ENCODE results near the gene PTPN7. TPM values are rescaled to one million over a fixed set of nuclear protein-coding genes. Genes with fewer than 3 reads are reported as not detected.
A peak's percentile ranks its signal among the peaks of the same experiment; 100 is the strongest.

Gene PTPN7
- total and polyA plus RNA-seq, 2 of the 13 experiments (the other 11 are each of a cell fraction or from before 2014, with no cell fraction given), result not detected

GRCh38 chr1:202192770-202193613 is 32.6 kb upstream of the PTPN7 start (continued):
- TF ChIP-seq ZNF687 (CRISPR knock-in tag; IDR thresholded peaks at IDR 0.05) (peak; percentile 42), ZNF768 (CRISPR knock-in tag; IDR thresholded peaks at IDR 0.05) (peak; percentile 83), ZNF354B (CRISPR knock-in tag; IDR thresholded peaks at IDR 0.05) (no peak), BCLAF1 (IDR thresholded peaks at IDR 0.05) (no peak), HMGXB4 (CRISPR knock-in tag; IDR thresholded peaks at IDR 0.05; ENCODE audit: borderline replicate concordance in 1 of 2, low read depth in 1 of 2) (0 out of 4 replicates have a peak, but pooled peaks of 1 of the 2 experiments have one; percentile 35), SNRNP70 (IDR thresholded peaks at IDR 0.05; ENCODE audit: low read depth, low read length) (no peak), ZNF382 (CRISPR knock-in tag; IDR thresholded peaks at IDR 0.05; ENCODE audit: borderline replicate concordance) (no peak), ERF (CRISPR knock-in tag; IDR thresholded peaks at IDR 0.05) (no peak), SMAD3 (CRISPR knock-in tag; IDR thresholded peaks at IDR 0.05) (no peak), HNRNPH1 (optimal IDR thresholded peaks at IDR 0.05; ENCODE audit: low read depth, low read length) (no peak), CENPX (CRISPR knock-in tag; IDR thresholded peaks at IDR 0.05) (no peak), NAIF1 (CRISPR knock-in tag; IDR thresholded peaks at IDR 0.05; ENCODE audit: borderline replicate concordance) (no peak), HNRNPK (IDR thresholded peaks at IDR 0.05; ENCODE audit: low read depth, low read length, poor library complexity, severe bottlenecking) (no peak), ELK4 (CRISPR knock-in tag; IDR thresholded peaks at IDR 0.05; ENCODE audit: borderline replicate concordance) (no peak), ZFP41 (CRISPR knock-in tag; IDR thresholded peaks at IDR 0.05; ENCODE audit: borderline replicate concordance) (no peak), THYN1 (CRISPR knock-in tag; IDR thresholded peaks at IDR 0.05; ENCODE audit: borderline replicate concordance, low read depth) (no peak), THAP11 (CRISPR knock-in tag; IDR thresholded peaks at IDR 0.05) (no peak)
